Activated CD4-positive, alpha-beta T cell treated with anti-CD3 and anti-CD28 coated beads for 24 hours (primary cell): ENCODE measurements around the gene CCDC170.
"Not testable (repeated sequence)": the region's sequence is repeated elsewhere in the genome, so short reads cannot be mapped to it uniquely, and the experiment has no call there.

Experiments used
- DNase-seq, 2 donors: peaks; one replicate each; pipeline ENCODE4 v3.0.0-alpha.2; 2020; ENCODE audit warnings: low read depth in 2 of 2

CCDC170 gene

DNA sequence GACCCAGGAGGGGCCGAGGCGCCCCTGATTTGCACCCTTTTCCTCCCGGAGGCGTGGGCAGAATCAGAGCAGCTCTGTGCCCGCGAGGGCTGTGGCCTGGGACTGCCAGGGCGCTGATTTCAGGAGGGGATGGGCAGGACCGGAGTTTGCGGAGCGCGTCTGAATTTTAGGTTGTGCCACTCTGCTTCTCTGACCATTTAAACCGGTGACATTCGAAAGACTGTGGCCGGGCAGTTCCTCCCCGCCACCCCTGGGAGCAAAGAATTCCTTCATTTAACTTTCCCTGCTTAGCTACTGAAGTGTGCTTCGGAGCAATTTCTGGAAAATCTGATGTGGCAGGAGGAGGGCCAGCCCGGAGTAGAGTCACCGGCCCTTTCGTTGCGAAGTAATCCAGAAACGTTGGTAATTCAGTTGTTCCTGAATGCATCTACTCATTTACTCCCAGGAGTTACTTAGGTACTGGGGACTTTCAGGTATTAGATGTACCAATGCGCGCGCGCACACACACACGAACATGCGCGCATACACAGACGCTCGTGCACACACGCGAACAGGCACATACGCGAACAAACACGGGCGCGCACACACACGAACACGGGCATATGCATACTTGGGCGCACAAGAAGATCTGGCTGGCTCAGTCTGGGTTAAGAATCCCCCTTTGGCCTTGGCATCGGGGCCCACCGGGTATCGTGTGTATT is 568 bp downstream of the CCDC170 start:
- DNase-seq, result no peak

DNA sequence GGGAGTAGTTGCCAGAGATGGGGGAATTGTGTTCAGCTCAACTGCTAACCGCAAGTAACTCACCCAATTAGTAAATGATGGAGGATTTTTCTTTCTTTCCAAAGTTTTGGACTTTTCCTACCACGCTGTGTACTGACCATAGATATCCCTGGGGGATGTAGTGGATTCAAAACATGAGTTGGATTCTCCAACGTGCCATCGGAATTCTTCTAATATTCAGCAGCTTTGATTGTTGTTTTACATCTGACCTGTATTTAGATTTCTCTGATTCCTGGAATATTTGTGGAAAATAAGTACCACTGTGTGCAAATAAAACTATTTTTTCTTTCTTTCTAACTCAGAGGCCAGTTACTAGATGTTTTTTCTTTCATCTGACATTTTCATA is 1.1 kb downstream of the CCDC170 start:
- DNase-seq, result no peak

GRCh38 chr6:151495380-151495779 is 1.6 kb downstream of the CCDC170 start:
- no peak for DNase-seq

DNA sequence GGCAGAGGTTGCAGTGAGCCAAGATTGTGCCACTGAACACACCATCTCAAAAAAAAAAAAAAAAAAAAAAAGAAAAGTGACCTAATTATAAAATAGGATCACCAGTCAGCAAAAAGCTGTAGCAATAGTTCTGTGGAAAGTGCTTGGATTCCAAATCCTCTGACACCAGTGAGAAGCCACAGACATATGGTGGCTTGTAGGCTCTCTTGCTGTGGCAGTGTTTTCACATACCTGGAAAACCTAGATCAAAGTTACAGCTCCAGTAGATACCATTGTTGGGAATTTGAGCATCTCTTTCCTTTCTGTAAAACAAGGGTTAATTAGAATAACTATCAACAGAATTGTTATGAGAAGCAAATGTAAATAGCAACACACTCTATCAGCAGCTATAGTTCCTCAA is 4.1 kb downstream of the CCDC170 start:
- no peak for DNase-seq

- no peak for DNase-seq
Observed at GRCh38 chr6:151498327-151498726, 4.5 kb downstream of the CCDC170 start.

GRCh38 chr6:151499551-151499950 is 5.7 kb downstream of the CCDC170 start:
- DNase-seq, result no peak

GRCh38 chr6:151501511-151502136 is 7.8 kb downstream of the CCDC170 start:
- no peak for DNase-seq

GRCh38 chr6:151502499-151502898 is 8.7 kb downstream of the CCDC170 start:
- DNase-seq, result no peak

GRCh38 chr6:151506761-151507160 is 12.9 kb downstream of the CCDC170 start:
- DNase-seq, result no peak

GRCh38 chr6:151509048-151509447 is 15.2 kb downstream of the CCDC170 start:
- no peak for DNase-seq

DNA sequence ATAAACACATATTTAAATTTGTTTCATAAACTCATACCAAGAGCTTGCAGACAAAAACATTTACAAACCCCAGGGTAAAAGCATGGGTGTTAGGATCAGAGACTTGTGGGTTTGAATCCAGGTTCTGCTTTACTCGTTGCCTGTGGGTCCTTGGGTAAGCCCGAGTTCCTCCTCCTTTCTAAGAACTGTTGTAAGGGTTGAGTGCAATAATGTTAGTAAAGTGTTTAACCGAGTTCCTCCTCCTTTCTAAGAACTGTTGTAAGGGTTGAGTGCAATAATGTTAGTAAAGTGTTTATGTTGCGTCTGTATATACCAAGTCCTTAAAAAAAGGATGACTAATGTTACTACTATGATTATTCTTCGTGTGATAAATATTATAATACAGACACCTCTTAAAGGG is 18.7 kb downstream of the CCDC170 start:
- no peak for DNase-seq

DNA sequence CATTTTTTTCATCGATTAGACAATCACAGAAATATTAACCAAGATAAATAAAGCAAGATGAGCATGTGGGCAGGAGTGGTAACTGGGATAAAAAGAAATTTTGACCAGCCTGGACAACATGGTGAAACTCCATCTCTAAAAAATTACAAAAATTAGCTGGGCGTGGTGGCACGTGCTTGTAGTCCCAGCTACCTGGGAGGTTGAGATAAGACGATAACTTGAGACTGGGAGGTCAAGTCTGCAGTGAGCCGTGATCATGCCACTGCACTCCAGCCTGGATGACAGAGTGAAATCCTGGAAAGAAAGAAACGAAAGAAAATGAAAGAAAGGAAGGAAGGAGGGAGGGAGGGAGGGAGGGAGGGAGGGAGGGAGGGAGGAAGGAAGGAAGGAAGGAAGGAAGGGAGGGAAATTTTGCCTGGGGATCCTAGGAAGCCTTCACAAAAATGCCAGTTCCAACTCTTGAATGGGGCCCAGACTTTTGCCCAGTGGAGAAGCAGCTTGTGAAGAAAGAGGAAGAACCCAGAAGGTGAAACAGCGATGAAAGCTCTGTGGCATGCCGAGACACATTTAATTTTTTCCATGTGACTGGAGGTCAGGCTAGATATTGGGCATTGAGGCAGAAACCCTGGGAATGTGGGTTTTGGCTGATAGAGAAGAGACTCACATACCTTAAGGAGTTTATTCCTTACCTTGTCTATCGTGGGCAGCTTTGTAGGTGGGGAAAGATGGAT is 20.3 kb downstream of the CCDC170 start:
- DNase-seq, result no peak

GRCh38 chr6:151518992-151519391 is 25.2 kb downstream of the CCDC170 start:
- DNase-seq, result not testable (repeated sequence)

GRCh38 chr6:151523034-151523433 is 29.2 kb downstream of the CCDC170 start:
- DNase-seq, result no peak

DNA sequence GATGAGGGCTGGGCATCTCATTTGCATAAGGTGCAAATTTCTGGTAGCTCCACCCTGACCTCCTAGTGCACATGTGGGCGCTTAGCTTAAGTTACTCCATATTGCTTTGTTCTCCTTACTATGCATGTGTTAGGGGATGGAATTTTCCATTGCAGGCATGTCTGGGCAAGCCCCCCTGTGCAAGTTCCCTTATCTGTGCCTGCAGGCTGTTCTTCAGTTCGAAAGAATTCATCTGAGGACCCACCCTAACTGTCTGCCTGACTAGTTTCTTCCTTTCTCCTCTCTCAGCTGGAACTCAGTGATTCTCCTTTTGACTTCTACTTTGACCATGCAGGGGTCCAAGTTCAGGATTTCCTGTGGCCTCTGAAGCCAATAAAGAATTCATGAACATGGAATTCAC is 30.2 kb downstream of the CCDC170 start:
- DNase-seq, result no peak

DNA sequence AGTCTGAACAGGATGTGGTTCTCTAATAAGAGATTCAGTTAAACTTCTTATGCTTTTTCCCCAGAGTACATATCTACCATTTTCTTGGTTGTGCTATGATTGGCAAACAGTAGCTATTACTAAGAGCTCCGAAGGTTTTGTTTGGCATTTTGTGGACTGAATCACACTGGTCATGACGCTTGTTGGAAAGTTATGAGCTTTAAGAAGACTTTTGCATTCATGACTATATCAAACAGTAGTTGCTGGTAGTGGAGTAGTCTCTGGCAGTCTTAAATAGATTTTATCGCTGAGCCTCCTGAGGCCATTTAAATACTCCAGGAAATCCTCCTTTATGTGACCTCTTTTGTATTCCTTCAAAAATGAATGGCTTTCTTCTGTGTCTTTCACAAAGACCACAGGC is 40.8 kb downstream of the CCDC170 start:
- no peak for DNase-seq

GRCh38 chr6:151535476-151536187 is 41.8 kb downstream of the CCDC170 start:
- no peak for DNase-seq

DNA sequence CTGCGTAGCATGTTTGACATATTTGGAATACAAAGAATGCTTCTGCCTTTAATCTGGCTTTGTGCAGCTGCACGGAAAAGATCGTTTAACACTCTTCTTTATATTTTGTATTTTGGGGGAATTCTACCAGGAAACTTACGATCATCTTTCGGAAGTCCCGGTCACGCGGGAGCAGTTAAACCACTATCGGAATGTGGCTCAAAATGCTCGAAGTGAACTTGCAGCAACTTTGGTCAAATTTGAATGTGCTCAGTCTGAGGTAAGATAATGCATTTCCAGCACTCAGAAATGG is 42.3 kb downstream of the CCDC170 start:
- no peak for DNase-seq

- DNase-seq, result no peak
Observed at GRCh38 chr6:151537556-151537955, 43.7 kb downstream of the CCDC170 start.

- DNase-seq, result no peak
Observed at GRCh38 chr6:151539506-151540268, 45.9 kb downstream of the CCDC170 start.

DNA sequence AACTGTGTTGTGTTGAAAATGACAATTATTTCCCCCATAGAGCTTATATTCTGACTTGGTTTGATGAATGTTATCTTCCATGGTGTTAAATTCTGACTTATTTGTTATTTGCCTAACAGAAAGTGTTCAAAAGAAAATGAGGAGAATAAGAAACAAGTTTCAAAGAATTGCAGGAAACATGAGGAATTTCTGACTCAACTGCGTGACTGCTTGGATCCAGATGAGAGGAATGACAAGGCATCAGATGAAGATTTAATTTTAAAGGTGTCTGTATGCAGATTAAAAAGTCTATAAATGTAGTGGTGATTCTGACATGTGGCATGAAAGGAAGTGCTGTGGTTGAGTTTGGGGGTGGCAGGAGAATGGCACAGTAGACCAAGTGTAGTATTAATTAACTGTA is 50.6 kb downstream of the CCDC170 start:
- no peak for DNase-seq

DNA sequence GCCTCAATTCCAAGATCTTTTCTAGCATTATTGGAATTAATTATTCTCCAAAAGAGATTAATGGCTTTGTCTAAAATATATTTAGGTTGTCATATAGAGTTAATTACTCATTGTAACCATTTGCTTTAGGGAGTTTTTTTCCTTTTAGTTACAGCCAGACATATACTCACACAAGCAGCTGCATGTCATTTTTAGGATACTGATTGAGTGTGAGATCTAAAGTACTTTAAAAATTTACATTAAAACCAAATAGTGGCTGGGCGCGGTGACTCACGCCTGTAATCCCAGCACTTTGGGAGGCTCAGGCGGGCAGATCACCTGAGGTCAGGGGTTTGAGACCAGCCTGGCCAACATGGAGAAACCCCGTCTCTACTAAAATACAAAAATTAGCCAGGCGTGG is 51.1 kb downstream of the CCDC170 start:
- DNase-seq, result not testable (repeated sequence)
